ENCODE results near the gene ZNF722. TPM values are rescaled to one million over a fixed set of nuclear protein-coding genes. Genes with fewer than 3 reads are reported as not detected.
A peak's percentile ranks its signal among the peaks of the same experiment; 100 is the strongest.
"Not testable (repeated sequence)": the region's sequence is repeated elsewhere in the genome, so short reads cannot be mapped to it uniquely, and the experiment has no call there.

ZNF722 gene
- not detected for total RNA-seq
- long read RNA-seq, result 0 reads

DNA sequence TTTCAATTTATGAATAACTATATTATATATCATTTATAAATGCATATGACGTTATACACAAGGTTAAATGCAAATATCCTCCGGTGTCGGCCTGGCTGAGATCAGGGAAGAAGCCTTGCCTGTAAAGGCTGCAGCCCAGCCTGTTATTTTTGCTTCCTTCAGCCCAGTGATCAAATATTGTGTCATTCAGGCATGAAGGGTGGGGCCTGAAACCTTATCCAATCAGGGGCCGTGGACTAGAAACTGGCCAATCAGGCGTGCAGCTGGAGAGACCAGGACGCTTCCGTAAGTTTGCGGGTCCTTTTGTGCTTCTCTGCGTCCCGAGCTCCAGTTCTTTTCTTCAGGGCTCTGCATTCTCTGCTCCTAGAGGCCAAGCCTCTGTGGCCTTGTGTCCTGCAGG lies at the start of gene ZNF722:
Gene ZNF722, plus strand, starts transcription at position 301 of the 400 bp plus-strand sequence. CDS start 113 bp downstream, outside the sequence.
- DNase-seq (ENCODE audit: missing footprints) (no peak), ATAC-seq (no peak)
- intact Hi-C loops (cut with DNase I), result no loop called here

DNA sequence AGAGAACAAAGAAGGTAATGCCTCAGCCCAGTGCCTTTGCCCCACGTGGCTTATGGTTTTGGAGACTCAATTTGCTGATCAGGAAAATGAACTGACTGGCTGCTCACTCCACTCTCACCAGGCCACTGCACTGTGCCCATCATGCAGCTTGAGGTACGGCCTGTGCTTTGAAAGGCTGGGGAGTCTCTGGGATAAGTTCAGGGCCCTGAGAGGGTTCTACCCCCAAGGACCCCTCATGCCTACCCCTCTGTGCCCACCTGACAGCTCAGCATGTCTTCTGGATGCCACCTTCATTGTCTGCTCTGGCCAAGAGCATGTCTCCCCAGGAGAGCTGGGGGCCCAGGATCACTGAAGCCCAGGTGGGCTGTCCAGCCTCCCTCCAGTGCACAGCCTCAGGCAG lies 45.5 kb upstream of the ZNF722 start:
- ATAC-seq (no peak), DNase-seq (ENCODE audit: missing footprints) (no peak)
- intact Hi-C loops (cut with DNase I), result no loop called here

DNA sequence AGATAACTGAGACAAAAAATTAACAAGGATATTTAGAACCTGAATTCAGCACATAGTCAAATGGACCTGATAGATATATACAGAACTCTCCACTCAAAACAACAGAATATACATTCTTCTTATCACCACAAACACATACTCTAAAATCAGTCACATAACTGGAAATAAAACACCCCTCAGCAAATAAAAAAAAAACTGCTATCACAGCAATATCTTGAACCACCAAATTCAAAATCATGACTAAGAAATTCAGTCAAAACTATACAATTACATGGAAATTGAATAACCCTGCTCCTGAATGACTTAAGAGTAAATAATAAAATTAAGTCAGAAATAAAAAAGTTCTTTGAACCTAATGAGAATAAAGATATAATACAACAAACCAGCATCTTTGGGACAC lies 30.0 kb upstream of the ZNF722 start:
- DNase-seq (ENCODE audit: missing footprints), result no peak
- ATAC-seq, result no peak
- intact Hi-C loops (cut with DNase I), result no loop called here

DNA sequence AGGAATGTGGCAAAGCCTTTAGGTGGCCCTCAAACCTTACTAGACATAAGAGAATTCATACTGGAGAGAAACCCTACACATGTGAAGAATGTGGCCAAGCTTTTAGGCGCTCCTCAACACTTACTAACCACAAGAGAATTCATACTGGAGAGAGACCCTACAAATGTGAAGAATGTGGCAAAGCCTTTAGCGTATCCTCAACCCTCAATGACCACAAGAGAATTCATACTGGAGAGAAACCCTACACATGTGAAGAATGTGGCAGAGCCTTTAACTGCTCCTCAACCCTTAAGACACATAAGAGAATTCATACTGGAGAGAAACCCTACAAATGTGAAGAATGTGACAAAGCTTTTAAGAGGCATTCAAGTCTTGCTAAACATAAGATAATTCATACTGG lies 16.8 kb downstream of the ZNF722 start:
- DNase-seq (ENCODE audit: missing footprints); ATAC-seq; intact Hi-C loops (cut with DNase I): not testable (repeated sequence)

DNA sequence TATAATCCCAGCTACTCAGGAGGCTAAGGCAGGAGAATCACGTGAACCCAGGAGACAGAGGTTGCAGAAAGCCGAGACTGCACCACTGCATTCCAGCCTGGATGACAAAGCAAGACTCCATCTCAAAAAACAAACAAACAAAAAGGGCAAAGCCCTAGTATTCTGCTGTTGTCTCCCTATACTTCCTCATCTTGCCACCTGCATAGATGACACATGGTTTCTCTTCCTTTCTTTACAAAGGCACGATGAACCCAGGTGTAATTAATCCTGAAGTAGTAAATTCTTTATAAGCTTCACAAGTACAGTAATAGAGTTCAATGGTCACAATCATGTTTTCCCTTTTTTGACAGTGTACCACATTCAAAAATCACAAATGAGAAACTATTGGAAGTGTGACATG lies 36.7 kb downstream of the ZNF722 start:
- DNase-seq (ENCODE audit: missing footprints) (no peak), ATAC-seq (no peak)
- intact Hi-C loops (cut with DNase I), result no loop called here

DNA sequence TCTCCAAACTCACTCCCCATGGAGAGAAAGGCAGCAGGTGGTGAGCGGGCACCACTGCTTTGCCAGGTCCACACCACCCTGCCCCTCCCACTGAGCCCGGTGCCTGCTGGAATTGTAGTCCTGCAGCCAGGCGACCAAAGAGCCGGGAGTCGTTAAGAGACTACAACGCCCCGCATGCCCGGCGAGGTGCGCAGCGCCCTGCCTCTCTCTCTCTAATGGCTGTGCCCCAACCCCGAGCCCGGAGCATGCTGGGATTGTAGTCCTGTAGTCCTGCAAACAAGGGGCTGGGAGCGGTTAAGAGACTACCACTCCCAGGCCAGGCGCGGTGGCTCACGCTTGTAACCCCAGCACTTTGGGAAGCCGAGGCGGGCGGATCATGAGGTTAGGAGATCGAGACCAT lies 38.4 kb downstream of the ZNF722 start:
- peak; percentile 13 for ATAC-seq
- intact Hi-C loops (cut with DNase I), result no loop called here
- peak; percentile 72 for DNase-seq (ENCODE audit: missing footprints)

DNA sequence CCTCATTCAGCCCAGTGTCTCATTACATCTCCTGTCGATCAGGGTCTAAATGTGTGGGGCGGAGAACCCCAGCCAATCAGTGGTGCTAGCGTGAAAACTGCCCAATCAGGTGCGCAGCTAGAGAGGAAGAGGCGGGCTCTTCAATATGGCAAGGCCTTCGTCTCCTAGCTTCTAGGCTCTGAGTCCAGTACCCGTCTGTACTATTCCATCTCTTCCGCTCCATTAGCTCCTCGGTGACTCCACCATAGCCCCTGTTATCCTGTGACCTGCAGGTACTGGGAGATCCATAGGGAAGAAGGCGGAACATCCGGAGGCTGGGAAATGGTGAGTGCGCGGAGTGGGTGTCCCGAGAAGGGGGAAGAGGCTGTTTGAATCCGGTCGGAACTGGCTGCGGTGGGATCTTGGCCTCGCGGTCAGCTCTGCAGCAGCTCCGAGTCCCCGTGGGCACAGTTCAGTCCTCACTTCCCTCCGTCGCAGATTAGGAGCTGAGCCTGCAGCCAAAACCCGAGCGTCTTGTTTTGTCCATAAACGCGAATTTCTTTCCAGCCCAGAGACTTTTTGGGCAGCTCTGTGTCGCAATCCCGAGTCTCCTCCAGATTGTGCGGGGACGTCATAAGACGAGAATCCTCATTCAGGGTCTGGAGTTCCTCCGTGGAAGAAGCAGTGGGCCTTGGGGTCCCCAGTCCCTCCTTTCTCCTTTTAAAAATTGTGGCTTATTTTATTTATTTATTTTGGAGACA lies 46.8 kb downstream of the ZNF722 start, which contains the start of gene ZNF727:
Gene ZNF727, plus strand, starts transcription at position 134 of the 740 bp plus-strand sequence. Its CDS starts 188 bp downstream, at position 322.
- DNase-seq (ENCODE audit: missing footprints) (peak; percentile 76), ATAC-seq (peak; percentile 98)
- intact Hi-C loops (cut with DNase I), result loop anchor here (5.0 kb wide), 1 partner anchor 118 kb away; no protein-coding TSS in a partner anchor

DNA sequence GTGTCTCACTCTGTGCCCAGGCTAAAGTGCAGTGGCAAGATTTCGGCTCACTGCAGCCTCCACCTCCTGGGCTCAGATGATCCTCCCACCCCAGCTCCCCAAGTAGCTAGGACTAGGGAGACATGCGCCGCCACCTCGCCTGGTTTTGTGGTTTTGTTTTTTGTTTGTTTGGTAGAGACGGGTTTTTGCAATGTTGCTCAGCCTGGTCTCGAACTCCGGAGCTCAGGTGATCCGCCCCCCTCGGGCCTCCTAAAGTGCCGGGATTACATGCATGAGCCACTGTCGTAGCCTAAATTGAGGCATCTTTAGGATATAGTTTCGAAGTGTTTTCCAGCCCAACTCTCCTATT lies 47.4 kb downstream of the ZNF722 start:
- DNase-seq (ENCODE audit: missing footprints) (no peak), ATAC-seq (peak; percentile 18)
- intact Hi-C loops (cut with DNase I), result loop anchor here (5.0 kb wide), 1 partner anchor 119 kb away; no protein-coding TSS in a partner anchor

Other genes starting within 250 kb of the ZNF722 start
- gene ZNF727, start 46.6 kb downstream of the ZNF722 start, total RNA-seq, result 1.6 TPM
- gene ZNF735, start 208.4 kb downstream of the ZNF722 start, total RNA-seq, result not detected
- gene ZNF679, start 229.6 kb downstream of the ZNF722 start, total RNA-seq, result not detected